ENCODE data around the gene OR6Y1.

The OR6Y1 gene

GRCh38 chr1:158554352-158554751, at the start of gene OR6Y1:
Gene OR6Y1, minus strand, starts transcription at chr1:158554405. Its CDS starts 6,300 bp downstream, at chr1:158548105.
- Histone ChIP-seq H3K4me1 (no peaks in the 10 kb centered on the region), H3K4me3 (no peak within 1 kb of the TSS), H3K27me3 (ENCODE audit: low read depth) (no peaks in the 10 kb centered on the region), H3K36me3 (replicated peaks) (no peaks in the 10 kb centered on the region), H3K9me3 (no peaks in the 10 kb centered on the region)
- DNase-seq (ENCODE audit: low spot score in 2 of 2): no peak
- in situ Hi-C loops (cut with MboI; ENCODE audit: low sequenced_read_pairs): no loop called here

DNA sequence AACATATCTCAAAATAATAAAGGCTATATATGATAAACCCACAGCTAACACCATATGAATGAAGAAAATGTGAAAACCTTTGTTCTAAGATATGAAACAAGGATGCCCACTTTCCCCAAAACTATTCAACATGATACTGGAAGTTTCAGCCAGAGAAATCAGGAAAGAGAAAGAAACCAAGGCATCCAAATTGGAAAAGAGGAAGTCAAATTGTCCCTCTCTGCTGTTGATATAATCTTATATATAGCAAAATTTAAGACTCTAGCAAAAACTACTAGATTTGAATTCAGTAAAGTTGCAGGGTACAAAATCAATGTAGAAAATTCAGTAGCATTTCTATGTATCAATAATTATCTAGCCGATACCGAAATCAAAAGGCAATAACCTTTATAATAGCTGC, 46.5 kb upstream of the OR6Y1 start:
- in situ Hi-C loops (cut with MboI; ENCODE audit: low sequenced_read_pairs): no loop called here
- no peaks in the 10 kb centered on the region for H3K27me3 ChIP-seq (ENCODE audit: low read depth)

GRCh38 chr1:158586942-158587341, 32.7 kb upstream of the OR6Y1 start:
- no peaks in the 10 kb centered on the region for H3K27me3 ChIP-seq (ENCODE audit: low read depth)
- in situ Hi-C loops (cut with MboI; ENCODE audit: low sequenced_read_pairs): no loop called here
- no peaks in the 10 kb centered on the region for H3K36me3 ChIP-seq (replicated peaks)
- H3K4me3 ChIP-seq: no peak overlapping the region
- H3K4me1 ChIP-seq: no peaks in the 10 kb centered on the region
- DNase-seq (ENCODE audit: low spot score in 2 of 2): no peak
- H3K9me3 ChIP-seq: no peaks in the 10 kb centered on the region

More for the DNA sequence above, 46.5 kb upstream of the OR6Y1 start:
- no peak for DNase-seq (ENCODE audit: low spot score in 2 of 2)
- Histone ChIP-seq H3K36me3 (replicated peaks) (no peaks in the 10 kb centered on the region), H3K4me1 (no peaks in the 10 kb centered on the region), H3K9me3 (no peaks in the 10 kb centered on the region), H3K4me3 (no peak overlapping the region)

GRCh38 chr1:158583962-158584361, 29.8 kb upstream of the OR6Y1 start:
- Histone ChIP-seq H3K4me1 (no peaks in the 10 kb centered on the region), H3K4me3 (no peak overlapping the region), H3K27me3 (ENCODE audit: low read depth) (no peaks in the 10 kb centered on the region), H3K9me3 (no peaks in the 10 kb centered on the region), H3K36me3 (replicated peaks) (no peaks in the 10 kb centered on the region)
- in situ Hi-C loops (cut with MboI; ENCODE audit: low sequenced_read_pairs): no loop called here
- no peak for DNase-seq (ENCODE audit: low spot score in 2 of 2)

DNA sequence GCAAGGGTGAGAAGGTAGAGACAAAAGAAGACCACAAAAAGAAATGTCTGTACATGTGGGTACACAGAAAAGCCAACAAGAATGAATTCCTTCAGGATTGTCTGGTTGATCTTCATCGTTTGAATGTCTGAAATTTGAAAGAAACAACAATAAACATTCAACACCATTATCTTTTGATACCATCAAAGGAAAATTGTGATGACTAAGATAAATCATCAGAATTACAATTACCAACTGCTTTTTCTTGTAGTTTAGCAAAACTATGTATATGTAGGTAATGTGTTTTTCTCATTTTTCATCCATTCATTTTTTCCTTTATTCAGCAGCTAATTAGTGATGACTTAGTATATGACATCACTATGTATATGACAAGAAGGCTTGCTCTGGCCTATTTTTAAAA, 25.5 kb upstream of the OR6Y1 start, which contains the start of gene OR10X1:
Gene OR10X1 (minus strand): TSS at position 167 of the 400 bp plus-strand sequence. CDS start 0 bp downstream, at position 167.
- Histone ChIP-seq H3K4me3 (no peak within 1 kb of the TSS), H3K9me3 (no peaks in the 10 kb centered on the region), H3K27me3 (ENCODE audit: low read depth) (no peaks in the 10 kb centered on the region), H3K36me3 (replicated peaks) (no peaks in the 10 kb centered on the region), H3K4me1 (no peaks in the 10 kb centered on the region)
- DNase-seq (ENCODE audit: low spot score in 2 of 2): no peak
- in situ Hi-C loops (cut with MboI; ENCODE audit: low sequenced_read_pairs): no loop called here

DNA sequence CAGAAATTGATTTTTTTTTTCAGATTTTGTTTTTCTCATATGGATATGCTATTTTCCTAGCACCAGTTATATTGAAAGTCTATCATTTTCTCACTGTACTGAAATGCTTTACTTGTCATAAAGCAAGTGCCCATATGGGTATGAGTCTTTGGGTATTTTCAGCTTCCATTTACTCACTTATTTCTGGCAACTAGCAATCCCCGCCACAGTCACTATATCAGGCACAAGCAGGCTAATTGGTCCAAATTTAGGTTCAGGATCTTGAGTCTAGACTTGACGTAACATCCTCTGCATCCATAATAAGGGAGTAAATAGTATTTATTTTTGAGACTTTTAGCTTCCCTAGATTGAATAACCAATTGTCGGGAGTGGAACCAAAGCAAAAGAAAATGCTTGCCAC, 23.4 kb upstream of the OR6Y1 start:
- no peaks in the 10 kb centered on the region for H3K36me3 ChIP-seq (replicated peaks)
- H3K4me3 ChIP-seq: no peak overlapping the region
- in situ Hi-C loops (cut with MboI; ENCODE audit: low sequenced_read_pairs): no loop called here
- H3K4me1 ChIP-seq: no peaks in the 10 kb centered on the region
- DNase-seq (ENCODE audit: low spot score in 2 of 2): no peak
- H3K27me3 ChIP-seq (ENCODE audit: low read depth): no peaks in the 10 kb centered on the region
- H3K9me3 ChIP-seq: no peaks in the 10 kb centered on the region

DNA sequence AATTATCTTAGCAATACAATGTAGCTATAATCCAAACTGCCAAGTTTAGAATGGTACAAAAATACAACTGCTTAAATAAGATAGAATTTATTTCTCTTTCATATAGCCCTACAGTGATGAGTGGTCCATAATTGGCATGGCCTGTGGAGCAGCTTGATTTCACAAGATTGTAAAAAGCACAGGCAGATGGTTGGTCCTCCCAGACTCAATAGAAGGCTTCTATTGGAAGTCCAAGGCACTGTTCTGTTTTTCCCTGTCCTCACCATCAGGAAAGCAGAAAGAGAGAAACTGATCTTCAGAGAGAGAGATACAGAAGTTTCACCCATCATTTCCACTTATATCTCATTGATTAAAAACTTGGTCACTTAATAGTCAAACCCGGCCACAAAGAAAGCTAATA, 18.0 kb upstream of the OR6Y1 start:
- in situ Hi-C loops (cut with MboI; ENCODE audit: low sequenced_read_pairs): no loop called here

DNA sequence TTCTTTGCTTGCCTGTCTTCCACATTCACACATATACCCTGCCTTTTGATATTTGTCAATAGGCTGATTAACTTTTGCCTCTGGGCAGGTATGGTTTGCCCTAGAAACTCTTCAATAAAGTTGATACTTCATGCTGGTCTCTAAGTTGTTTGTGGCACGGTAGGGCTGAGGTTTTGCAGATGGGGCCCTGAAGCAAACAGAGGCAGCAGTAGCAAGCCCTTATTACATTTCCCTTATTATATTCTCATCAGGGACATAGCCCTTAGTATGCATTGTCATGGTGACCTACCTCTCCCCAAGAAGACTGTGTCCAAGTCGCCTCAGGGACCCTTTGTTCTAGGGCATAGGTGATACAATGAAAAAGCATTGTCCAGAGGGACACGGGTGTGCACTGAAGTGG, 16.3 kb upstream of the OR6Y1 start, which contains the start of gene OR6P1:
Gene OR6P1 (minus strand): TSS at position 101 of the 400 bp plus-strand sequence. CDS start 6,976 bp downstream, outside the sequence.
- H3K27me3 ChIP-seq (ENCODE audit: low read depth): no peaks in the 10 kb centered on the region
- no peak for DNase-seq (ENCODE audit: low spot score in 2 of 2)
- H3K4me1 ChIP-seq: no peaks in the 10 kb centered on the region
- no peak within 1 kb of the TSS for H3K4me3 ChIP-seq
- in situ Hi-C loops (cut with MboI; ENCODE audit: low sequenced_read_pairs): no loop called here
- no peaks in the 10 kb centered on the region for H3K9me3 ChIP-seq
- H3K36me3 ChIP-seq (replicated peaks): no peaks in the 10 kb centered on the region

More for the DNA sequence above, 18.0 kb upstream of the OR6Y1 start:
- Histone ChIP-seq H3K9me3 (no peaks in the 10 kb centered on the region), H3K36me3 (replicated peaks) (no peaks in the 10 kb centered on the region), H3K27me3 (ENCODE audit: low read depth) (no peaks in the 10 kb centered on the region), H3K4me1 (no peaks in the 10 kb centered on the region), H3K4me3 (no peak overlapping the region)
- DNase-seq (ENCODE audit: low spot score in 2 of 2): no peak

DNA sequence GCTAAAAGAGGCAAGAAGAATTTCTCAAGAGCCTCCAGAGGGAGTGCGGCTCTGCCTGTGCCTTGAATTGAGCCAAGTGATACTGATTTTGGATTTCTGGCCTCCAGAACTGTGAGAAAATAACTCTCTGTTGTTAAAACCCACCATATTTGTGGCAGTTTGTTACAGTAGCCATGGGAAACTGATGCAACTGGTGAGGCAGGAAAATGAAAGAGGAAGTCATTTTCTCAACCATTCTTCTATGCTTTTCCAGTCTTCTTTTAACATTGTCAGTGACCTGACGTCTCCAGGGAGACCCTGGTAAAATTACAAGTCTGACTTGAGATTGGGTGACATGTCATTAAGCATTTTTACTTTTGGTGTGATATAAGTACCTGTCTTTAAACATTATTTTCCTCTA, 10.4 kb upstream of the OR6Y1 start:
- Histone ChIP-seq H3K36me3 (replicated peaks) (no peaks in the 10 kb centered on the region), H3K27me3 (ENCODE audit: low read depth) (no peaks in the 10 kb centered on the region), H3K9me3 (no peaks in the 10 kb centered on the region), H3K4me1 (no peaks in the 10 kb centered on the region), H3K4me3 (no peak overlapping the region)
- in situ Hi-C loops (cut with MboI; ENCODE audit: low sequenced_read_pairs): no loop called here
- DNase-seq (ENCODE audit: low spot score in 2 of 2): no peak

GRCh38 chr1:158563853-158564252, 9.6 kb upstream of the OR6Y1 start:
- in situ Hi-C loops (cut with MboI; ENCODE audit: low sequenced_read_pairs): no loop called here
- no peaks in the 10 kb centered on the region for H3K4me1 ChIP-seq
- no peak overlapping the region for H3K4me3 ChIP-seq
- no peaks in the 10 kb centered on the region for H3K27me3 ChIP-seq (ENCODE audit: low read depth)
- H3K9me3 ChIP-seq: no peaks in the 10 kb centered on the region
- DNase-seq (ENCODE audit: low spot score in 2 of 2): no peak
- H3K36me3 ChIP-seq (replicated peaks): no peaks in the 10 kb centered on the region

- Histone ChIP-seq H3K9me3 (no peaks in the 10 kb centered on the region), H3K4me3 (no peak overlapping the region), H3K27me3 (ENCODE audit: low read depth) (no peaks in the 10 kb centered on the region), H3K36me3 (replicated peaks) (no peaks in the 10 kb centered on the region), H3K4me1 (no peaks in the 10 kb centered on the region)
- in situ Hi-C loops (cut with MboI; ENCODE audit: low sequenced_read_pairs): no loop called here
- DNase-seq (ENCODE audit: low spot score in 2 of 2): no peak
Measured at GRCh38 chr1:158559696-158560095, 5.5 kb upstream of the OR6Y1 start.

DNA sequence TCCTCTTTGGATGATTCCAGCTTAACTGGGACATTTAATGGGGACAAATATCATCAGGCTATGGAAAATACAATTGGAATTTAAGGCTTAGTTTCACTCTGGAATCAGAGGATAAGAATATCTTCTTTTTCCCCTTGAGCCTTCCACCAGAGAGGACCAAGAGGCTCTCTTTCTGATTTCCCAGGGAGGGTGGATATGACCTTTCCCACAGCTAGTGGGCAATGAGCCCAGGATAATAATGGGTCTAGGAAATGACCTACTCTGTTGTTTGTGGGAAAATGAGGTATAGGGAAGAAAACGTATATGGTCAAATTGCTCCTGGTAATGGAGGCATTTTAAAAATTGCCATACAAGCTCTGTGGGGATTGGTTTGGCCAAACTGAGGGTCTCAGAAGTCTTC, 1.9 kb downstream of the OR6Y1 start:
- in situ Hi-C loops (cut with MboI; ENCODE audit: low sequenced_read_pairs): no loop called here
- H3K4me3 ChIP-seq: no peak overlapping the region

DNA sequence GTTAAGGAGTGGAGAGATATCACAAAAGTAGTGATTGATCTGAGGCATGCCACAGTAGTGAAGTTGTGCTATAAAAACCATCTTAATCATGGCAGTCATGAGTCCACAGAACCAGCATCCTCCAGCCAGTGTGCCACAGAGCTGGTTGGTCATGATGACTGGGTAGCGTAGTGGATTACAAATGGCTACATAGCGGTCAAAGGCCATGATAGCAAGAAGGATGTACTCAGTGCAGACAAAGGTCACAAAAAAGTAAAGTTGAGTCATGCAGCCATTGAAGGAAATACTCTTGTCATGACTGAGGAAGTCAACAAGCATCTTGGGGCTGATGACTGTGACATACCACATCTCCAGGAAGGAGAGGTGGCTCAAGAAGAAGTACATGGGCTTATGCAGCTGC, 6.7 kb downstream of the OR6Y1 start:
- Histone ChIP-seq H3K36me3 (replicated peaks) (no peaks in the 10 kb centered on the region), H3K4me1 (no peaks in the 10 kb centered on the region), H3K9me3 (no peaks in the 10 kb centered on the region), H3K4me3 (no peak overlapping the region), H3K27me3 (ENCODE audit: low read depth) (no peaks in the 10 kb centered on the region)
- in situ Hi-C loops (cut with MboI; ENCODE audit: low sequenced_read_pairs): no loop called here
- no peak for DNase-seq (ENCODE audit: low spot score in 2 of 2)

More for the DNA sequence above, 1.9 kb downstream of the OR6Y1 start:
- Histone ChIP-seq H3K27me3 (ENCODE audit: low read depth) (no peaks in the 10 kb centered on the region), H3K36me3 (replicated peaks) (no peaks in the 10 kb centered on the region), H3K9me3 (no peaks in the 10 kb centered on the region), H3K4me1 (no peaks in the 10 kb centered on the region)
- DNase-seq (ENCODE audit: low spot score in 2 of 2): no peak

- no peak for DNase-seq (ENCODE audit: low spot score in 2 of 2)
- no peaks in the 10 kb centered on the region for H3K36me3 ChIP-seq (replicated peaks)
- no peak overlapping the region for H3K4me3 ChIP-seq
- H3K9me3 ChIP-seq: no peaks in the 10 kb centered on the region
- H3K27me3 ChIP-seq (ENCODE audit: low read depth): no peaks in the 10 kb centered on the region
- no peaks in the 10 kb centered on the region for H3K4me1 ChIP-seq
- in situ Hi-C loops (cut with MboI; ENCODE audit: low sequenced_read_pairs): no loop called here
Measured at GRCh38 chr1:158537609-158538008, 16.6 kb downstream of the OR6Y1 start.

DNA sequence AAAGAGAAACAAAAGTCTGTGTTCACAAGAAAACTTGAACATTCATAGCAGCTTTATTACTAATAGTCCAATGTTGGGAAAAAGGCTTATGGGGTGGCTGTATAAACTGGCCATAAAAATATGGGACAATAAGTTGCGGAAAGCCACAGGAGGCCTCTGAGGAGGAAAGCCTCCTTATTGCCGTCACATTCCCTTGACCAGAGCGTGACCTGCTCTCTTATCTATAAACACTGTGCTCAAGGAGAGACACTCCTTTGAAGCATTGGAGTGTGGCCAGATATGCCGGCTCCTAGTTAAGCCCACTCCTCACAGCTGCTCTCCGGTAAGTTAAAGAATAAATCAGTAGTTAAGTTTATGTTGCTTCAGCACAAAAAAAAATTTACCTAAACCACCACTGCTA, 19.7 kb downstream of the OR6Y1 start:
- Histone ChIP-seq H3K4me3 (no peak overlapping the region), H3K36me3 (replicated peaks) (no peaks in the 10 kb centered on the region), H3K4me1 (no peaks in the 10 kb centered on the region), H3K9me3 (no peaks in the 10 kb centered on the region), H3K27me3 (ENCODE audit: low read depth) (no peaks in the 10 kb centered on the region)
- in situ Hi-C loops (cut with MboI; ENCODE audit: low sequenced_read_pairs): no loop called here
- no peak for DNase-seq (ENCODE audit: low spot score in 2 of 2)
